Endothelial cell of umbilical vein (primary cell): ENCODE measurements around the gene LRRC4B. TPM values are rescaled to one million over a fixed set of nuclear protein-coding genes. Genes with fewer than 3 reads are reported as not detected.
A peak's percentile ranks its signal among the peaks of the same experiment; 100 is the strongest.

ENCODE experiments used
- BruUV-seq: library from RNA; stranded (reverse); fragments of 400-500 nt; replicated peaks from 2 replicates; lab custom pipeline; 2021; lab: Mats Ljungman, UMichigan
- CTCF ChIA-PET: fragments of 300-600, 350-600 bp; sonication (Branson Sonifier 250); formaldehyde crosslinking; loops from one replicate; lab custom pipeline; 2021; ENCODE audit warnings: antibody characterized with exemption, inconsistent platforms; lab: Charles Lee
- POLR2A ChIA-PET: fragments of 300-600, 350-600 bp; sonication (Branson Sonifier 250); formaldehyde crosslinking; loops from one replicate; lab custom pipeline; 2021; ENCODE audit warnings: antibody characterized with exemption, inconsistent platforms; lab: Charles Lee
- DNase-seq: peaks from one replicate; pipeline ENCODE4 v3.0.0-alpha.2; 2011; ENCODE audit warnings: low read depth, low spot score
- FAIRE-seq: peaks from 2 replicates; lab custom pipeline; 2011; peaks lifted over from hg19 to GRCh38; lab: Jason Lieb, UNC
- H2AFZ ChIP-seq: 2 replicates; pipeline ENCODE4 v1.6.0; 2012; ENCODE audit warnings: low read depth, low read length, control low read depth, inconsistent platforms
- H3K27ac ChIP-seq: 2 replicates; pipeline ENCODE4 v1.5.1; 2011; ENCODE audit warnings: low read depth, mild to moderate bottlenecking, control low read depth, low read length, moderate library complexity; ENCODE audit not compliant: insufficient read depth
- H3K27me3 ChIP-seq, 2 experiments: 2 replicates each; pipeline versions ENCODE4 v1.6.0 to v1.6.1; 2011; ENCODE audit warnings: low read length in 2 of 2, mixed read lengths in 1 of 2; ENCODE audit not compliant: control insufficient read depth in 2 of 2, insufficient read depth in 2 of 2
- H3K36me3 ChIP-seq, 2 experiments: 2 replicates in 1 of 2; 3 replicates in 1 of 2; pipeline ENCODE4 v1.5.1; 2011; ENCODE audit warnings: low read length in 2 of 2, mild to moderate bottlenecking in 1 of 2, moderate library complexity in 1 of 2; ENCODE audit not compliant: control insufficient read depth in 2 of 2, insufficient read depth in 2 of 2; ENCODE audit errors: extremely low read depth in 1 of 2
- H3K4me1 ChIP-seq: 3 replicates; pipeline ENCODE4 v1.5.1; 2011; ENCODE audit warnings: mild to moderate bottlenecking, low read length; ENCODE audit not compliant: control insufficient read depth, insufficient read depth; ENCODE audit errors: extremely low read depth
- H3K4me2 ChIP-seq: 2 replicates; pipeline ENCODE4 v1.6.1; 2011; ENCODE audit warnings: low read length, control low read depth, mixed read lengths; ENCODE audit not compliant: insufficient read depth
- H3K4me3 ChIP-seq, 3 experiments: fragments of 200-600 bp in 1 of 3; sonication (generic), shearing (Covaris generic) in 1 of 3; replicated peaks in 1 of 3; 2 replicates each; pipeline ENCODE4 v1.5.1; 2011 to 2016; ENCODE audit warnings: control low read depth in 3 of 3, low read length in 3 of 3, mild to moderate bottlenecking in 2 of 3, inconsistent platforms in 1 of 3, low read depth in 1 of 3, moderate library complexity in 1 of 3; ENCODE audit not compliant: insufficient read depth in 1 of 3
- H3K79me2 ChIP-seq: 2 replicates; pipeline ENCODE4 v1.6.0; 2012; ENCODE audit warnings: low read length, inconsistent platforms; ENCODE audit not compliant: control insufficient read depth, insufficient read depth
- H3K9ac ChIP-seq: replicated peaks from 2 replicates; pipeline ENCODE3; 2011; ENCODE audit warnings: low read length, control low read depth; ENCODE audit not compliant: insufficient read depth; ENCODE audit errors: extremely low read depth
- H3K9me1 ChIP-seq: replicated peaks from 3 replicates; pipeline ENCODE4 v1.6.0; 2011; ENCODE audit warnings: mild to moderate bottlenecking, low read length; ENCODE audit not compliant: control insufficient read depth, insufficient read depth; ENCODE audit errors: extremely low read depth
- H3K9me3 ChIP-seq: replicated peaks from 2 replicates; pipeline ENCODE4 v1.5.1; 2012; ENCODE audit warnings: low read length, inconsistent platforms; ENCODE audit not compliant: control insufficient read depth, insufficient read depth
- H4K20me1 ChIP-seq: replicated peaks from 2 replicates; pipeline ENCODE3; 2011; ENCODE audit warnings: mild to moderate bottlenecking, low read length; ENCODE audit not compliant: control insufficient read depth, insufficient read depth; ENCODE audit errors: extremely low read depth
- EZH2 ChIP-seq: IDR thresholded peaks from 2 replicates; pipeline ENCODE4 v1.6.1; 2012; ENCODE audit warnings: borderline replicate concordance, low read depth, mild to moderate bottlenecking, moderate library complexity, low read length, inconsistent platforms; ENCODE audit not compliant: severe bottlenecking
- GATA2 ChIP-seq: IDR thresholded peaks from 2 replicates; pipeline ENCODE4 v1.7.0; 2011; ENCODE audit warnings: low read depth, mild to moderate bottlenecking, moderate library complexity, mixed read lengths, low read length; ENCODE audit not compliant: insufficient read length, insufficient read depth
- JUN ChIP-seq: IDR thresholded peaks from 2 replicates; pipeline ENCODE4 v1.6.1; 2011; ENCODE audit warnings: borderline replicate concordance, low read depth; ENCODE audit not compliant: insufficient read length, insufficient read depth
- POLR2A ChIP-seq: IDR thresholded peaks from 2 replicates; pipeline ENCODE4 v1.6.1; 2012; ENCODE audit warnings: low read depth, mild to moderate bottlenecking, control low read depth, low read length
- POLR2AphosphoS5 ChIP-seq: IDR thresholded peaks from 2 replicates; pipeline ENCODE4 v1.6.1; 2012; ENCODE audit warnings: low read depth, mild to moderate bottlenecking, control low read depth, low read length, moderate library complexity; ENCODE audit not compliant: insufficient read depth
- dilution Hi-C: fragments of 300-500 bp; cut with MboI; formaldehyde crosslinking; loops from one replicate; pipeline ENCODE4 v1.15.0; 2019; ENCODE audit warnings: low sequenced_read_pairs; ENCODE audit not compliant: extremely low pct_ligation_motif_present
- intact Hi-C: fragments of 100-400 bp; cut with micrococcal nuclease; formaldehyde crosslinking; loops from one replicate; pipeline ENCODE4 v1.10.0; 2022
- polyA plus RNA-seq, 4 experiments: library from polyadenylated mRNA; depleted of rRNA in 3 of 4; stranded (reverse) in 3 of 4; unstranded in 1 of 4; fragments of >200 nt; gene quantifications; 2 replicates each; pipeline versions ENCODE4 v1.2.1 to v1.2.3, GENCODE V29; 2011 to 2012; ENCODE audit warnings: missing spikeins in 1 of 4
- total RNA-seq: library from RNA; stranded (reverse); gene quantifications from 2 replicates; pipeline ENCODE4 v1.2.3, GENCODE V29; 2021
- TF ChIP-seq, protein P1 (sequence below), 2 donors: IDR thresholded peaks; 1 replicate in 1 of 2; 2 replicates in 1 of 2; pipeline ENCODE4 v1.5.1; 2011; ENCODE audit warnings: low read length in 2 of 2, mild to moderate bottlenecking in 2 of 2, moderate library complexity in 2 of 2, control low read depth in 1 of 2, inconsistent platforms in 1 of 2, low read depth in 1 of 2; ENCODE audit not compliant: insufficient read depth in 1 of 2; ENCODE audit errors: extremely low read depth in 1 of 2
- TF ChIP-seq, protein P2 (sequence below): IDR thresholded peaks from 2 replicates; pipeline ENCODE4 v1.6.1; 2011; ENCODE audit not compliant: insufficient read depth, insufficient read length

LRRC4B gene
- total and polyA plus RNA-seq, 2 donors (not counting 3 experiments of a cell fraction or from before 2014, with no cell fraction given) = 0.08 TPM; not detected in 1

DNA sequence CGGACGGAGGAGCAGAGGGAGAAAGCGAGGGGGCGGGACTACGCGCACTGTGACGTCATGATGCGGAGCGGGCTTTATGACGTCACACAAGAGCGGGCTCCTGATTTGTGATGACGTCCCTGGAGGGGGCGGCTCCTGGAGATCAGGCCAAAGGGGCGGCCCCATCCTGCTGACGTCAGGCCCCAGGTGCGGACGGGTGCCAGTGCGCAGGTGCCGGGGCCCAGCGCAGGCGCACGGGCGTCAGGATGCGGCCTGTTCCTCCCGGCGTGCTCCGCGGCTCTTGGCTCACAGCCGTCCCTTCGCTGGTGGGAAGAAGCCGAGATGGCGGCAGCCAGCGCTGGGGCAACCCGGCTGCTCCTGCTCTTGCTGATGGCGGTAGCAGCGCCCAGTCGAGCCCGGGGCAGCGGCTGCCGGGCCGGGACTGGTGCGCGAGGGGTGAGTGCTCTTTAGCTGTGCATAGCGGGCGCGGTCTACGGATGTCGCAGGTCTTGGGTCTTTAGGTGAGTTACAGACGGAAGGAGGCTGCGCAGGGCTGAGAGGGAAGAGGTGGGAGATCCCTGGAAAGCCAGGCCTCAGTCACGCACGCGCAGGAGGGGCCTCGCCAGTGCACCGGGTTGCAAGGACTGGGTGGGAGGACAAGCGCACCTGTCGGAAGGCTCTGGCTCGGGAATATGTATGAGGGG, 91.9 kb downstream of the LRRC4B start, which contains the start of the genes EMC10 and GARIN5A:
TSS of gene EMC10 (plus strand) at position 284 of the 683 bp plus-strand sequence. CDS start at position 322, 38 bp downstream.
TSS of gene GARIN5A (minus strand) at position 625 of the 683 bp plus-strand sequence. CDS start at position 165, 460 bp downstream.
- CTCF ChIA-PET = no interaction called here
- POLR2A ChIA-PET = no interaction called here
- peak within 1 kb of the TSS; percentile 48 for H3K27ac ChIP-seq
- peaks cover 7% of the 10 kb centered on the region for H3K4me1 ChIP-seq
- FAIRE-seq (peak; percentile 90), DNase-seq (peak; percentile 94)
- no peaks in the 10 kb centered on the region for H3K9me3 ChIP-seq
- H3K36me3 ChIP-seq = peaks cover 0 to 23% of the 10 kb centered on the region in 2 experiments
- dilution Hi-C loops (no loop called here), intact Hi-C loops (loop anchor here (1.0 to 2.0 kb wide), 3 partner anchors 16 to 119 kb away; partner anchors contain the start of gene JOSD2)
- H3K79me2 ChIP-seq = peaks cover 7% of the 10 kb centered on the region
- H3K9ac ChIP-seq = peak within 1 kb of the TSS; percentile 74
- H3K4me2 ChIP-seq = peak within 1 kb of the TSS; percentile 66
- peak; percentile 93 for TF ChIP-seq POLR2AphosphoS5
- TF ChIP-seq GATA2 = no peak
- peak; percentile 77 for TF ChIP-seq JUN
- TF ChIP-seq, protein P1, sequence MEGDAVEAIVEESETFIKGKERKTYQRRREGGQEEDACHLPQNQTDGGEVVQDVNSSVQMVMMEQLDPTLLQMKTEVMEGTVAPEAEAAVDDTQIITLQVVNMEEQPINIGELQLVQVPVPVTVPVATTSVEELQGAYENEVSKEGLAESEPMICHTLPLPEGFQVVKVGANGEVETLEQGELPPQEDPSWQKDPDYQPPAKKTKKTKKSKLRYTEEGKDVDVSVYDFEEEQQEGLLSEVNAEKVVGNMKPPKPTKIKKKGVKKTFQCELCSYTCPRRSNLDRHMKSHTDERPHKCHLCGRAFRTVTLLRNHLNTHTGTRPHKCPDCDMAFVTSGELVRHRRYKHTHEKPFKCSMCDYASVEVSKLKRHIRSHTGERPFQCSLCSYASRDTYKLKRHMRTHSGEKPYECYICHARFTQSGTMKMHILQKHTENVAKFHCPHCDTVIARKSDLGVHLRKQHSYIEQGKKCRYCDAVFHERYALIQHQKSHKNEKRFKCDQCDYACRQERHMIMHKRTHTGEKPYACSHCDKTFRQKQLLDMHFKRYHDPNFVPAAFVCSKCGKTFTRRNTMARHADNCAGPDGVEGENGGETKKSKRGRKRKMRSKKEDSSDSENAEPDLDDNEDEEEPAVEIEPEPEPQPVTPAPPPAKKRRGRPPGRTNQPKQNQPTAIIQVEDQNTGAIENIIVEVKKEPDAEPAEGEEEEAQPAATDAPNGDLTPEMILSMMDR (IDR thresholded peaks at IDR 0.05; ENCODE audit: extremely low read depth in 1 of 2, insufficient read depth in 1 of 2, low read depth in 1 of 2, low read length in 2 of 2) = no peak
- TF ChIP-seq POLR2A = peak; percentile 96
- TF ChIP-seq, protein P2, sequence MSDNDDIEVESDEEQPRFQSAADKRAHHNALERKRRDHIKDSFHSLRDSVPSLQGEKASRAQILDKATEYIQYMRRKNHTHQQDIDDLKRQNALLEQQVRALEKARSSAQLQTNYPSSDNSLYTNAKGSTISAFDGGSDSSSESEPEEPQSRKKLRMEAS = peak; percentile 14
- TF ChIP-seq EZH2 = no peak
- H3K9me1 ChIP-seq = no peaks in the 10 kb centered on the region
- H4K20me1 ChIP-seq = no peaks in the 10 kb centered on the region
- H2AFZ ChIP-seq = peak within 1 kb of the TSS; percentile 93
- H3K27me3 ChIP-seq = no peaks in the 10 kb centered on the region
- no TSS peak for BruUV-seq
- peak within 1 kb of the TSS; percentile 84 to 98 (median 87) for H3K4me3 ChIP-seq
